Osteoblast (primary cell): ENCODE data around the gene GRID1. TPM values are rescaled to one million over a fixed set of nuclear protein-coding genes. Genes with fewer than 3 reads are reported as not detected.

Source experiments
- DNase-seq: peaks from one replicate; pipeline ENCODE4 v3.0.0; 2011; ENCODE audit warnings: low spot score, mixed read lengths; ENCODE audit not compliant: insufficient read length; ENCODE audit errors: missing footprints
- H2AFZ ChIP-seq: 2 replicates; pipeline ENCODE4 v1.6.0; 2011; ENCODE audit warnings: mild to moderate bottlenecking, low read length
- H3K27ac ChIP-seq: 2 replicates; pipeline ENCODE4 v1.5.1; 2011; ENCODE audit warnings: mild to moderate bottlenecking, low read depth, low read length, moderate library complexity
- H3K27me3 ChIP-seq: 2 replicates; pipeline ENCODE4 v1.6.0; 2012; ENCODE audit warnings: mild to moderate bottlenecking, control low read depth, inconsistent platforms, low read length, moderate library complexity; ENCODE audit not compliant: insufficient read depth
- H3K36me3 ChIP-seq: 2 replicates; pipeline ENCODE4 v1.5.1; 2011; ENCODE audit warnings: mild to moderate bottlenecking, low read length, control low read depth, moderate library complexity; ENCODE audit not compliant: insufficient read depth
- H3K4me1 ChIP-seq: 2 replicates; pipeline ENCODE4 v1.5.1; 2011; ENCODE audit warnings: mild to moderate bottlenecking, low read length, control low read depth, moderate library complexity; ENCODE audit not compliant: insufficient read depth
- H3K4me2 ChIP-seq: 2 replicates; pipeline ENCODE4 v1.6.0; 2011; ENCODE audit warnings: mild to moderate bottlenecking, low read length; ENCODE audit not compliant: insufficient read depth
- H3K4me3 ChIP-seq: fragments of 200-600 bp; sonication (generic); 3 replicates; pipeline ENCODE4 v1.5.1; 2012; ENCODE audit warnings: mild to moderate bottlenecking, low read length, inconsistent platforms; ENCODE audit not compliant: insufficient read depth
- H3K79me2 ChIP-seq: 2 replicates; pipeline ENCODE4 v1.6.0; 2012; ENCODE audit warnings: mild to moderate bottlenecking, low read length, control low read depth, inconsistent platforms; ENCODE audit not compliant: insufficient read depth
- H3K9me3 ChIP-seq: 2 replicates; pipeline ENCODE4 v1.5.1; 2011; ENCODE audit warnings: low read depth, low read length, control low read depth
- H4K20me1 ChIP-seq: 2 replicates; pipeline ENCODE4 v1.6.0; 2012; ENCODE audit warnings: mild to moderate bottlenecking, low read length, control low read depth; ENCODE audit not compliant: insufficient read depth
- CTCF ChIP-seq: IDR thresholded peaks from 2 replicates; pipeline ENCODE4 v1.5.1; 2011; ENCODE audit warnings: mild to moderate bottlenecking, low read depth, low read length, moderate library complexity; ENCODE audit errors: extremely low read depth
- total RNA-seq: library from RNA; depleted of rRNA; stranded (reverse); fragments of >200 nt; gene quantifications from 2 replicates; pipeline ENCODE4 v1.2.3, GENCODE V29; 2012

GRID1 gene
- total RNA-seq, 1 donor = not detected

- TF ChIP-seq CTCF = no peak
- Histone ChIP-seq H3K27ac (no peak overlapping the region), H3K79me2 (no peaks in the 10 kb centered on the region), H3K9me3 (no peaks in the 10 kb centered on the region), H3K27me3 (no peaks in the 10 kb centered on the region), H2AFZ (no peak overlapping the region), H3K4me3 (no peak overlapping the region), H3K4me1 (no peaks in the 10 kb centered on the region), H3K36me3 (no peaks in the 10 kb centered on the region), H4K20me1 (no peaks in the 10 kb centered on the region), H3K4me2 (no peak overlapping the region)
- DNase-seq = no peak
Observed at GRCh38 chr10:86113983-86114382, 252.6 kb downstream of the GRID1 start.

GRCh38 chr10:86113501-86113900 is 253.1 kb downstream of the GRID1 start:
- H4K20me1 ChIP-seq = no peaks in the 10 kb centered on the region
- H2AFZ ChIP-seq = no peak overlapping the region
- H3K4me3 ChIP-seq = no peak overlapping the region
- no peaks in the 10 kb centered on the region for H3K36me3 ChIP-seq
- no peaks in the 10 kb centered on the region for H3K4me1 ChIP-seq
- no peak overlapping the region for H3K27ac ChIP-seq
- no peak overlapping the region for H3K4me2 ChIP-seq
- H3K79me2 ChIP-seq = no peaks in the 10 kb centered on the region
- DNase-seq = no peak
- TF ChIP-seq CTCF = no peak
- no peaks in the 10 kb centered on the region for H3K27me3 ChIP-seq
- H3K9me3 ChIP-seq = no peaks in the 10 kb centered on the region

GRCh38 chr10:86113044-86113443 is 253.6 kb downstream of the GRID1 start:
- Histone ChIP-seq H3K9me3 (no peaks in the 10 kb centered on the region), H3K4me3 (no peak overlapping the region), H3K4me2 (no peak overlapping the region), H3K27me3 (no peaks in the 10 kb centered on the region), H3K79me2 (no peaks in the 10 kb centered on the region), H3K27ac (no peak overlapping the region), H3K36me3 (no peaks in the 10 kb centered on the region), H2AFZ (no peak overlapping the region), H3K4me1 (no peaks in the 10 kb centered on the region), H4K20me1 (no peaks in the 10 kb centered on the region)
- no peak for DNase-seq
- no peak for TF ChIP-seq CTCF

- Histone ChIP-seq H3K9me3 (no peaks in the 10 kb centered on the region), H3K4me1 (no peaks in the 10 kb centered on the region), H3K27ac (no peak overlapping the region), H3K27me3 (no peaks in the 10 kb centered on the region), H3K4me2 (no peak overlapping the region), H3K4me3 (no peak overlapping the region), H3K36me3 (no peaks in the 10 kb centered on the region), H3K79me2 (no peaks in the 10 kb centered on the region), H4K20me1 (no peaks in the 10 kb centered on the region), H2AFZ (no peak overlapping the region)
- no peak for TF ChIP-seq CTCF
- no peak for DNase-seq
Observed at GRCh38 chr10:86111902-86112545, 254.6 kb downstream of the GRID1 start.
